Peyer's patch (tissue), 4 donors: Measurements from ENCODE around the gene ULBP2.

Experiments
- CTCF ChIP-seq, 6 experiments: fragments of 450-650 bp in 4 of 6; fragments of 200-600 bp in 2 of 6; sonication (generic) in 1 of 6; IDR thresholded peaks; one replicate each; pipeline ENCODE4 v1.5.1; 2017 to 2019; ENCODE audit warnings: antibody characterized with exemption in 6 of 6, mild to moderate bottlenecking in 3 of 6, moderate library complexity in 1 of 6
- POLR2A ChIP-seq, 2 donors: fragments of 450-650 bp; IDR thresholded peaks; one replicate each; pipeline ENCODE4 v1.5.1; 2017; ENCODE audit warnings: antibody characterized with exemption in 2 of 2, mild to moderate bottlenecking in 2 of 2, moderate library complexity in 2 of 2

- TF ChIP-seq CTCF (IDR thresholded peaks at IDR 0.05) (no peak), POLR2A (IDR thresholded peaks at IDR 0.05) (no peak)
Measured at GRCh38 chr6:149898966-149899365, 42.8 kb upstream of the ULBP2 start.
